Measurements from ENCODE around the gene CUL4A.

The CUL4A gene

GRCh38 chr13:113274721-113275120, 65.3 kb downstream of the CUL4A start:
- Histone ChIP-seq H3K18ac (ENCODE audit: low read length) (no peak overlapping the region), H2BK5ac (ENCODE audit: low read length) (no peak overlapping the region), H3K4ac (ENCODE audit: low read length) (no peak overlapping the region), H3K4me3 (ENCODE audit: low read length in 2 of 2) (no peak overlapping the region), H3K79me1 (ENCODE audit: low read depth, low read length) (no peaks in the 10 kb centered on the region), H2AK5ac (ENCODE audit: low read depth, low read length) (no peak overlapping the region), H3K4me1 (ENCODE audit: control insufficient read depth in 2 of 2, insufficient read depth in 1 of 2, low read depth in 1 of 2, low read length in 2 of 2) (no peaks in the 10 kb centered on the region), H4K8ac (ENCODE audit: low read depth, low read length) (no peak overlapping the region), H3K14ac (ENCODE audit: low read length) (no peak overlapping the region), H2BK120ac (ENCODE audit: low read depth, low read length) (no peak overlapping the region), H2AFZ (ENCODE audit: low read length) (no peak overlapping the region), H3K9me3 (replicated peaks in 1 of 2; ENCODE audit: control insufficient read depth in 2 of 2, insufficient read depth in 1 of 2, low read depth in 1 of 2, low read length in 2 of 2) (peaks cover 0 to 5% of the 10 kb centered on the region in 2 donors), H3K23ac (ENCODE audit: low read depth, low read length, poor library complexity) (no peak overlapping the region), H3K9ac (ENCODE audit: low read depth, low read length, poor library complexity) (no peak overlapping the region), H2BK15ac (ENCODE audit: low read length) (no peak overlapping the region), H4K91ac (ENCODE audit: low read depth, low read length, poor library complexity) (no peak overlapping the region), H3K27me3 (ENCODE audit: control insufficient read depth in 3 of 3, insufficient read depth in 3 of 3, low read depth in 1 of 3, low read length in 3 of 3) (no peaks in the 10 kb centered on the region), H3K4me2 (ENCODE audit: insufficient read depth, low read length, poor library complexity, severe bottlenecking) (no peak overlapping the region), H2BK12ac (ENCODE audit: low read length) (no peak overlapping the region), H3K36me3 (replicated peaks in 1 of 2; ENCODE audit: control insufficient read depth in 2 of 2, insufficient read depth in 2 of 2, low read length in 2 of 2) (peaks cover 0 to 17% of the 10 kb centered on the region in 2 donors), H3K27ac (replicated peaks; ENCODE audit: low read length) (no peak overlapping the region)
- DNase-seq (ENCODE audit: low spot score), result no peak
- WGBS, 2 donors (ENCODE audit: extremely low coverage in 2 of 2, insufficient read length in 2 of 2, insufficient replicate concordance in 1 of 2), result no CpG with 5 or more reads among the region's 3 CpGs

DNA sequence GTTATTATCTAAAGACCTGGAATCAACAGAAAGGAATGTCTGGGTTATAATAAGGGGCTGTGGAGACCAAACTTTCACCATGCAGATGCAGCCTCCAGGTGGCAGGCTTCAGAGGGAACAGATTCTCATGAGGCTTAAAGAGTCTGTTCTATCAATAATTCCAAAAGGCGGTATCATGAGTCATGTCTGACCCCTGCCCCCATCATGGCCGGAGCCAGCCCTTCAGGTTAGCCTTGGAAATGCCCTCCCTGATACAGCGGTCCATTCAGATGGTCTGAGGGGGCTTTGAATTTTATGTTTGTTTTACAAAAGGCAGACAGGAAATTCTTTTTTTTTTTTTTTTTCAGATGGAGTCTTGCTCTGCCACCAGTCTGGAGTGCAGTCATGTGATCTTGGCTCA, 66.0 kb downstream of the CUL4A start:
- no peak overlapping the region for H2BK15ac ChIP-seq (ENCODE audit: low read length)
- no peak for DNase-seq (ENCODE audit: low spot score)
- no peak overlapping the region for H3K4me2 ChIP-seq (ENCODE audit: insufficient read depth, low read length, poor library complexity, severe bottlenecking)
- H3K4me3 ChIP-seq (ENCODE audit: low read length in 2 of 2), result no peak overlapping the region
- no peaks in the 10 kb centered on the region for H3K27me3 ChIP-seq (ENCODE audit: control insufficient read depth in 3 of 3, insufficient read depth in 3 of 3, low read depth in 1 of 3, low read length in 3 of 3)
- WGBS, 2 donors (ENCODE audit: extremely low coverage in 2 of 2, insufficient read length in 2 of 2, insufficient replicate concordance in 1 of 2), result no CpG with 5 or more reads among the region's 3 CpGs
- H3K18ac ChIP-seq (ENCODE audit: low read length), result no peak overlapping the region
- H4K91ac ChIP-seq (ENCODE audit: low read depth, low read length, poor library complexity), result no peak overlapping the region
- H3K14ac ChIP-seq (ENCODE audit: low read length), result no peak overlapping the region
- H4K8ac ChIP-seq (ENCODE audit: low read depth, low read length), result no peak overlapping the region
- H2AK5ac ChIP-seq (ENCODE audit: low read depth, low read length), result no peak overlapping the region
- H2BK5ac ChIP-seq (ENCODE audit: low read length), result no peak overlapping the region
- H3K36me3 ChIP-seq (replicated peaks in 1 of 2; ENCODE audit: control insufficient read depth in 2 of 2, insufficient read depth in 2 of 2, low read length in 2 of 2), result peaks cover 0 to 17% of the 10 kb centered on the region in 2 donors
- no peak overlapping the region for H2BK12ac ChIP-seq (ENCODE audit: low read length)
- no peaks in the 10 kb centered on the region for H3K79me1 ChIP-seq (ENCODE audit: low read depth, low read length)
- H3K9ac ChIP-seq (ENCODE audit: low read depth, low read length, poor library complexity), result no peak overlapping the region
- no peaks in the 10 kb centered on the region for H3K4me1 ChIP-seq (ENCODE audit: control insufficient read depth in 2 of 2, insufficient read depth in 1 of 2, low read depth in 1 of 2, low read length in 2 of 2)
- no peak overlapping the region for H3K27ac ChIP-seq (replicated peaks; ENCODE audit: low read length)
- H2AFZ ChIP-seq (ENCODE audit: low read length), result peak overlapping the region; percentile 74
- H3K23ac ChIP-seq (ENCODE audit: low read depth, low read length, poor library complexity), result no peak overlapping the region
- H3K4ac ChIP-seq (ENCODE audit: low read length), result no peak overlapping the region
- peaks cover 0 to 5% of the 10 kb centered on the region in 2 donors for H3K9me3 ChIP-seq (replicated peaks in 1 of 2; ENCODE audit: control insufficient read depth in 2 of 2, insufficient read depth in 1 of 2, low read depth in 1 of 2, low read length in 2 of 2)
- H2BK120ac ChIP-seq (ENCODE audit: low read depth, low read length), result no peak overlapping the region

GRCh38 chr13:113280126-113280525, 70.7 kb downstream of the CUL4A start:
- no peak overlapping the region for H3K14ac ChIP-seq (ENCODE audit: low read length)
- DNase-seq (ENCODE audit: low spot score), result no peak
- no peak overlapping the region for H2BK12ac ChIP-seq (ENCODE audit: low read length)
- H3K36me3 ChIP-seq (replicated peaks in 1 of 2; ENCODE audit: control insufficient read depth in 2 of 2, insufficient read depth in 2 of 2, low read length in 2 of 2), result no peaks in the 10 kb centered on the region
- H3K23ac ChIP-seq (ENCODE audit: low read depth, low read length, poor library complexity), result no peak overlapping the region
- H3K27me3 ChIP-seq (ENCODE audit: control insufficient read depth in 3 of 3, insufficient read depth in 3 of 3, low read depth in 1 of 3, low read length in 3 of 3), result peaks cover 0 to 2% (median 0%) of the 10 kb centered on the region in 3 experiments
- no peak overlapping the region for H2AFZ ChIP-seq (ENCODE audit: low read length)
- peaks cover 0 to 7% of the 10 kb centered on the region in 2 donors for H3K9me3 ChIP-seq (replicated peaks in 1 of 2; ENCODE audit: control insufficient read depth in 2 of 2, insufficient read depth in 1 of 2, low read depth in 1 of 2, low read length in 2 of 2)
- no peak overlapping the region for H4K8ac ChIP-seq (ENCODE audit: low read depth, low read length)
- H3K4me3 ChIP-seq (ENCODE audit: low read length in 2 of 2), result no peak overlapping the region
- H4K91ac ChIP-seq (ENCODE audit: low read depth, low read length, poor library complexity), result no peak overlapping the region
- H2AK5ac ChIP-seq (ENCODE audit: low read depth, low read length), result no peak overlapping the region
- no peak overlapping the region for H2BK5ac ChIP-seq (ENCODE audit: low read length)
- no peak overlapping the region for H2BK120ac ChIP-seq (ENCODE audit: low read depth, low read length)
- H3K79me1 ChIP-seq (ENCODE audit: low read depth, low read length), result no peaks in the 10 kb centered on the region
- no peak overlapping the region for H3K18ac ChIP-seq (ENCODE audit: low read length)
- no CpG with 5 or more reads among the region's 6 CpGs for WGBS, 2 donors (ENCODE audit: extremely low coverage in 2 of 2, insufficient read length in 2 of 2, insufficient replicate concordance in 1 of 2)
- H3K4ac ChIP-seq (ENCODE audit: low read length), result no peak overlapping the region
- H3K9ac ChIP-seq (ENCODE audit: low read depth, low read length, poor library complexity), result no peak overlapping the region
- H3K4me1 ChIP-seq (ENCODE audit: control insufficient read depth in 2 of 2, insufficient read depth in 1 of 2, low read depth in 1 of 2, low read length in 2 of 2), result no peaks in the 10 kb centered on the region
- no peak overlapping the region for H3K4me2 ChIP-seq (ENCODE audit: insufficient read depth, low read length, poor library complexity, severe bottlenecking)
- H3K27ac ChIP-seq (replicated peaks; ENCODE audit: low read length), result no peak overlapping the region
- no peak overlapping the region for H2BK15ac ChIP-seq (ENCODE audit: low read length)

DNA sequence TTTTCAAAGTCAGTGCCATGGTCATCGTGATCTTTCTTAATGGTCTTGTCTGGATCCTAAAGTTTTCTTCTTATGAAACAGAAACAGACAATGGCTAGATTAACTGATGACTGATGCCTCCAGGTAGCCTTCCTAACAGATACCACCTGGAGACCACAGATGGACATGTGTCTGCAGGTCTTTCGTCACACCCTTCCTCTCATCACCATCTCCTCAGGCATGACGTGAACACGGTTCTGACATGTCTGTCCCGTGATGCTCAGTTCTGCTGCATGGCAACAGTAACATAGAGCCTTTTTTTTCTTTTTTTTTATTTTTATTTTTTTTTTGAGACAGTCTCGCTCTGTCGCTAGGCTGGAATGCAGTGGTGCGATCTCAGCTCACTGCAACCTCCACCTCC, 74.5 kb downstream of the CUL4A start:
- no peak overlapping the region for H3K23ac ChIP-seq (ENCODE audit: low read depth, low read length, poor library complexity)
- no peak overlapping the region for H4K8ac ChIP-seq (ENCODE audit: low read depth, low read length)
- no peaks in the 10 kb centered on the region for H3K79me1 ChIP-seq (ENCODE audit: low read depth, low read length)
- H3K36me3 ChIP-seq (replicated peaks in 1 of 2; ENCODE audit: control insufficient read depth in 2 of 2, insufficient read depth in 2 of 2, low read length in 2 of 2), result no peaks in the 10 kb centered on the region
- DNase-seq (ENCODE audit: low spot score), result no peak
- no peak overlapping the region for H3K9ac ChIP-seq (ENCODE audit: low read depth, low read length, poor library complexity)
- no peak overlapping the region for H2BK15ac ChIP-seq (ENCODE audit: low read length)
- WGBS, 2 donors (ENCODE audit: extremely low coverage in 2 of 2, insufficient read length in 2 of 2, insufficient replicate concordance in 1 of 2), result no CpG with 5 or more reads among the region's 8 CpGs
- H2BK12ac ChIP-seq (ENCODE audit: low read length), result no peak overlapping the region
- no peak overlapping the region for H2AK5ac ChIP-seq (ENCODE audit: low read depth, low read length)
- H3K18ac ChIP-seq (ENCODE audit: low read length), result no peak overlapping the region
- no peak overlapping the region for H2BK120ac ChIP-seq (ENCODE audit: low read depth, low read length)
- no peak overlapping the region for H3K4me3 ChIP-seq (ENCODE audit: low read length in 2 of 2)
- no peak overlapping the region for H3K27ac ChIP-seq (replicated peaks; ENCODE audit: low read length)
- H2BK5ac ChIP-seq (ENCODE audit: low read length), result no peak overlapping the region
- H3K4me2 ChIP-seq (ENCODE audit: insufficient read depth, low read length, poor library complexity, severe bottlenecking), result no peak overlapping the region
- H4K91ac ChIP-seq (ENCODE audit: low read depth, low read length, poor library complexity), result no peak overlapping the region
- H3K14ac ChIP-seq (ENCODE audit: low read length), result no peak overlapping the region
- H3K9me3 ChIP-seq (replicated peaks in 1 of 2; ENCODE audit: control insufficient read depth in 2 of 2, insufficient read depth in 1 of 2, low read depth in 1 of 2, low read length in 2 of 2), result peaks cover 0 to 10% of the 10 kb centered on the region in 2 donors
- no peak overlapping the region for H2AFZ ChIP-seq (ENCODE audit: low read length)
- no peaks in the 10 kb centered on the region for H3K4me1 ChIP-seq (ENCODE audit: control insufficient read depth in 2 of 2, insufficient read depth in 1 of 2, low read depth in 1 of 2, low read length in 2 of 2)
- no peak overlapping the region for H3K4ac ChIP-seq (ENCODE audit: low read length)
- H3K27me3 ChIP-seq (ENCODE audit: control insufficient read depth in 3 of 3, insufficient read depth in 3 of 3, low read depth in 1 of 3, low read length in 3 of 3), result peaks cover 0 to 4% (median 0%) of the 10 kb centered on the region in 3 experiments
